Activated naive CD4-positive, alpha-beta T cell treated with anti-CD3 and anti-CD28 coated beads, Interleukin-2, amount 10 ng/mL, durations not matched to agents 7 days and 5 days (primary cell): ENCODE measurements around the gene ZMIZ2.
"Not testable (repeated sequence)": the region's sequence is repeated elsewhere in the genome, so short reads cannot be mapped to it uniquely, and the experiment has no call there.

Experiments used
- CTCF ChIA-PET: fragments of 350-600 bp; sonication (Branson Sonifier 250); formaldehyde crosslinking; loops from one replicate; lab custom pipeline; 2021; ENCODE audit warnings: antibody characterized with exemption; lab: Charles Lee
- DNase-seq: peaks from one replicate; pipeline ENCODE4 v3.0.0-alpha.2; 2020
- H3K27ac Mint-ChIP-seq: one replicate; pipeline ENCODE4 v1.8.0; 2021; ENCODE audit warnings: mild to moderate bottlenecking, moderate library complexity, mixed read lengths
- H3K27me3 Mint-ChIP-seq: one replicate; pipeline ENCODE4 v1.8.0; 2021; ENCODE audit warnings: mild to moderate bottlenecking, mixed read lengths
- H3K36me3 Mint-ChIP-seq: one replicate; pipeline ENCODE4 v1.8.0; 2021; ENCODE audit warnings: mixed read lengths
- H3K4me1 Mint-ChIP-seq: one replicate; pipeline ENCODE4 v1.8.0; 2021; ENCODE audit warnings: mixed read lengths
- H3K4me3 Mint-ChIP-seq: one replicate; pipeline ENCODE4 v1.8.0; 2021; ENCODE audit warnings: mild to moderate bottlenecking, moderate library complexity, mixed read lengths
- H3K9me3 Mint-ChIP-seq: one replicate; pipeline ENCODE4 v1.8.0; 2021; ENCODE audit warnings: mixed read lengths

ZMIZ2 gene

GRCh38 chr7:44803828-44804519, 55.3 kb downstream of the ZMIZ2 start:
- H3K9me3 Mint-ChIP-seq, DNase-seq, H3K4me3 Mint-ChIP-seq, H3K27me3 Mint-ChIP-seq, H3K27ac Mint-ChIP-seq: not testable (repeated sequence)
- CTCF ChIA-PET, result interaction anchor here (0.6 kb wide), 2 partner anchors 51 to 204 kb away, joined by 3 read pairs; no protein-coding TSS in a partner anchor
- H3K4me1 Mint-ChIP-seq, result peaks cover 24% of the 10 kb centered on the region
- H3K36me3 Mint-ChIP-seq, result peaks cover 39% of the 10 kb centered on the region

GRCh38 chr7:44805950-44806349, 57.3 kb downstream of the ZMIZ2 start:
- DNase-seq, result no peak
- no peaks in the 10 kb centered on the region for H3K27me3 Mint-ChIP-seq
- peaks cover 10% of the 10 kb centered on the region for H3K4me1 Mint-ChIP-seq
- H3K4me3 Mint-ChIP-seq, result no peak overlapping the region
- peaks cover 23% of the 10 kb centered on the region for H3K36me3 Mint-ChIP-seq
- CTCF ChIA-PET, result interaction anchor here (0.9 to 1.1 kb wide), 2 partner anchors 15 to 240 kb away, joined by 3 to 4 read pairs; no protein-coding TSS in a partner anchor
- peak overlapping the region; percentile 52 for H3K27ac Mint-ChIP-seq
- H3K9me3 Mint-ChIP-seq, result no peaks in the 10 kb centered on the region

GRCh38 chr7:44808914-44809393, 60.3 kb downstream of the ZMIZ2 start:
- CTCF ChIA-PET, result no interaction called here
- Mint-ChIP-seq H3K27me3 (no peaks in the 10 kb centered on the region), H3K4me1 (no peaks in the 10 kb centered on the region), H3K4me3 (no peak overlapping the region), H3K27ac (no peak overlapping the region), H3K36me3 (peaks cover 3% of the 10 kb centered on the region), H3K9me3 (no peaks in the 10 kb centered on the region)
- DNase-seq, result no peak

GRCh38 chr7:44811093-44811492, 62.4 kb downstream of the ZMIZ2 start:
- CTCF ChIA-PET, result no interaction called here
- H3K9me3 Mint-ChIP-seq, result no peaks in the 10 kb centered on the region
- H3K36me3 Mint-ChIP-seq, result no peaks in the 10 kb centered on the region
- H3K4me3 Mint-ChIP-seq, result no peak overlapping the region
- H3K27ac Mint-ChIP-seq, result no peak overlapping the region
- H3K4me1 Mint-ChIP-seq, result no peaks in the 10 kb centered on the region
- DNase-seq, result no peak
- no peaks in the 10 kb centered on the region for H3K27me3 Mint-ChIP-seq

- CTCF ChIA-PET, result no interaction called here
- no peaks in the 10 kb centered on the region for H3K36me3 Mint-ChIP-seq
- H3K9me3 Mint-ChIP-seq, result no peaks in the 10 kb centered on the region
- no peak for DNase-seq
- no peaks in the 10 kb centered on the region for H3K4me1 Mint-ChIP-seq
- H3K27me3 Mint-ChIP-seq, result no peaks in the 10 kb centered on the region
- no peak overlapping the region for H3K4me3 Mint-ChIP-seq
- H3K27ac Mint-ChIP-seq, result no peak overlapping the region
Observed at GRCh38 chr7:44811571-44811970, 62.9 kb downstream of the ZMIZ2 start.

- H3K9me3 Mint-ChIP-seq, result no peaks in the 10 kb centered on the region
- no peaks in the 10 kb centered on the region for H3K36me3 Mint-ChIP-seq
- CTCF ChIA-PET, result no interaction called here
- no peaks in the 10 kb centered on the region for H3K4me1 Mint-ChIP-seq
- no peaks in the 10 kb centered on the region for H3K27me3 Mint-ChIP-seq
- H3K4me3 Mint-ChIP-seq, result no peak overlapping the region
- no peak overlapping the region for H3K27ac Mint-ChIP-seq
- DNase-seq, result no peak
Observed at GRCh38 chr7:44814919-44815318, 66.3 kb downstream of the ZMIZ2 start.

GRCh38 chr7:44819292-44819691, 70.6 kb downstream of the ZMIZ2 start:
- Mint-ChIP-seq H3K4me1 (peaks cover 9% of the 10 kb centered on the region), H3K36me3 (peaks cover 7% of the 10 kb centered on the region), H3K4me3 (no peak overlapping the region), H3K9me3 (no peaks in the 10 kb centered on the region), H3K27me3 (no peaks in the 10 kb centered on the region), H3K27ac (no peak overlapping the region)
- no peak for DNase-seq
- CTCF ChIA-PET, result interaction anchor here (1.0 kb wide), 1 partner anchor 254 kb away, joined by 3 read pairs; no protein-coding TSS in a partner anchor
